Activated CD4-positive, alpha-beta memory T cell treated with anti-CD3 and anti-CD28 coated beads, Interleukin-2, amount 10 ng/mL, durations not matched to agents 7 days and 5 days (primary cell): Measurements from ENCODE around the gene PARPBP. TPM values are rescaled to one million over a fixed set of nuclear protein-coding genes. Genes with fewer than 3 reads are reported as not detected.
A peak's percentile ranks its signal among the peaks of the same experiment; 100 is the strongest.
"Not testable (repeated sequence)": the region's sequence is repeated elsewhere in the genome, so short reads cannot be mapped to it uniquely, and the experiment has no call there.

Experiments used
- CTCF ChIA-PET: fragments of 350-600 bp; sonication (Branson Sonifier 250); formaldehyde crosslinking; loops from one replicate; lab custom pipeline; 2021; ENCODE audit warnings: antibody characterized with exemption, inconsistent platforms; lab: Charles Lee
- POLR2A ChIA-PET: fragments of 350-600 bp; sonication (Branson Sonifier 250); formaldehyde crosslinking; loops from one replicate; lab custom pipeline; 2021; ENCODE audit warnings: antibody characterized with exemption; lab: Charles Lee
- DNase-seq: peaks from one replicate; pipeline ENCODE4 v3.0.0-alpha.2; 2020
- H3K27ac Mint-ChIP-seq: one replicate; pipeline ENCODE4 v1.8.0; 2021; ENCODE audit warnings: mild to moderate bottlenecking, mixed read lengths
- H3K27me3 Mint-ChIP-seq: one replicate; pipeline ENCODE4 v1.8.0; 2021; ENCODE audit warnings: mixed read lengths
- H3K36me3 Mint-ChIP-seq: one replicate; pipeline ENCODE4 v1.8.0; 2021; ENCODE audit warnings: low read depth, mixed read lengths
- H3K4me1 Mint-ChIP-seq: one replicate; pipeline ENCODE4 v1.8.0; 2021; ENCODE audit warnings: mixed read lengths
- H3K4me3 Mint-ChIP-seq: one replicate; pipeline ENCODE4 v1.8.0; 2021; ENCODE audit warnings: mild to moderate bottlenecking, mixed read lengths
- H3K9me3 Mint-ChIP-seq: one replicate; pipeline ENCODE4 v1.8.0; 2021; ENCODE audit warnings: mixed read lengths
- total RNA-seq, 2 experiments: library from RNA; stranded (reverse); gene quantifications; one replicate each; pipeline ENCODE4 v1.2.3, GENCODE V29; 2021

The PARPBP gene
- total RNA-seq, 2 experiments from 2014 or later = 18.8 to 25.3 TPM

DNA sequence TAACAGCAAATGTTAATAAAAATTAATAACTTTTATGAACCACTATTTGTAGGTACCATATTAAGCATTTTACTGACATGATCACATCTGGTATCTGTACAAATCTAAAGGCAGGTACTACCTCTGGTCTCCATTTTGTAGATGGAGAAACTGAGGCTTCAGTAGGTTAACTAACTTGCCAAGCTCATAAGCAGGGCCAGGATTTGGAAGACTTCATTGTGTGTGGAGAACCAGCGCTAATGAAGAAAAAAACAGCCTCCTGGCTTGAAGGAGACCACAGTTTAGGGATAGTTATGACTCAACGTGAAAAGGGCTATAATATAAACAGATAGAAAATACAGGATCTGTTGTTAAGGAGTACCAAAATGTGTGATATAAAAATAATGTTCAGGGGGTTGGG is 1.1 kb upstream of the PARPBP start:
- peak overlapping the region; percentile 91 for H3K4me3 Mint-ChIP-seq
- H3K36me3 Mint-ChIP-seq = peaks cover 31% of the 10 kb centered on the region
- DNase-seq = no peak
- no peaks in the 10 kb centered on the region for H3K9me3 Mint-ChIP-seq
- peak overlapping the region; percentile 49 for H3K27ac Mint-ChIP-seq
- H3K4me1 Mint-ChIP-seq = peaks cover 37% of the 10 kb centered on the region
- ChIA-PET CTCF (interaction anchor here (1.6 to 1.8 kb wide), 2 partner anchors 49 to 51 kb away, joined by 4 read pairs; no protein-coding TSS in a partner anchor), POLR2A (interaction anchor here (0.9 to 6.2 kb wide), 6 partner anchors 9 to 325 kb away, joined by 3 to 48 read pairs (median 6); partner anchors contain the start of gene WASHC3)
- H3K27me3 Mint-ChIP-seq = no peaks in the 10 kb centered on the region

GRCh38 chr12:102120564-102120873 is 536 bp downstream of the PARPBP start:
- Mint-ChIP-seq H3K4me1 (peaks cover 42% of the 10 kb centered on the region), H3K27me3 (no peaks in the 10 kb centered on the region), H3K9me3 (no peaks in the 10 kb centered on the region), H3K4me3 (peak overlapping the region; percentile 91), H3K27ac (peak overlapping the region; percentile 91), H3K36me3 (peaks cover 37% of the 10 kb centered on the region)
- CTCF ChIA-PET = interaction anchor here (1.0 to 1.8 kb wide), 3 partner anchors 49 to 61 kb away, joined by 4 to 5 read pairs (median 4); partner anchors contain the start of gene WASHC3
- POLR2A ChIA-PET = interaction anchor here (1.0 to 6.2 kb wide), 6 partner anchors 10 to 61 kb away, joined by 3 to 48 read pairs (median 6); partner anchors contain the start of gene WASHC3
- no peak for DNase-seq

GRCh38 chr12:102120886-102121285 is 903 bp downstream of the PARPBP start:
- ChIA-PET CTCF (interaction anchor here (1.0 to 1.8 kb wide), 5 partner anchors 49 to 364 kb away, joined by 3 to 5 read pairs (median 4); partner anchors contain the start of gene WASHC3), POLR2A (interaction anchor here (1.0 to 6.2 kb wide), 5 partner anchors 11 to 62 kb away, joined by 3 to 48 read pairs (median 10); partner anchors contain the start of gene WASHC3)
- Mint-ChIP-seq H3K9me3 (no peaks in the 10 kb centered on the region), H3K4me1 (peaks cover 45% of the 10 kb centered on the region), H3K36me3 (peaks cover 40% of the 10 kb centered on the region), H3K27me3 (no peaks in the 10 kb centered on the region), H3K27ac (peak overlapping the region; percentile 91), H3K4me3 (peak overlapping the region; percentile 91)
- no peak for DNase-seq

GRCh38 chr12:102121328-102121727 is 1.3 kb downstream of the PARPBP start:
- not testable (repeated sequence) for H3K9me3 Mint-ChIP-seq, DNase-seq, H3K27me3 Mint-ChIP-seq
- CTCF ChIA-PET = interaction anchor here (1.0 to 1.7 kb wide), 4 partner anchors 48 to 363 kb away, joined by 3 to 5 read pairs (median 4); partner anchors contain the start of gene WASHC3
- Mint-ChIP-seq H3K4me1 (peaks cover 46% of the 10 kb centered on the region), H3K4me3 (peak overlapping the region; percentile 91), H3K27ac (peak overlapping the region; percentile 91), H3K36me3 (peaks cover 40% of the 10 kb centered on the region)
- POLR2A ChIA-PET = interaction anchor here (0.6 to 6.2 kb wide), 8 partner anchors 9 to 646 kb away, joined by 3 to 48 read pairs (median 3); partner anchors contain the start of gene WASHC3

- POLR2A ChIA-PET, H3K27ac Mint-ChIP-seq, H3K4me3 Mint-ChIP-seq, DNase-seq, H3K27me3 Mint-ChIP-seq, CTCF ChIA-PET, H3K9me3 Mint-ChIP-seq, H3K4me1 Mint-ChIP-seq: not testable (repeated sequence)
- H3K36me3 Mint-ChIP-seq = peaks cover 73% of the 10 kb centered on the region
Observed at GRCh38 chr12:102130720-102131119, 10.7 kb downstream of the PARPBP start.

DNA sequence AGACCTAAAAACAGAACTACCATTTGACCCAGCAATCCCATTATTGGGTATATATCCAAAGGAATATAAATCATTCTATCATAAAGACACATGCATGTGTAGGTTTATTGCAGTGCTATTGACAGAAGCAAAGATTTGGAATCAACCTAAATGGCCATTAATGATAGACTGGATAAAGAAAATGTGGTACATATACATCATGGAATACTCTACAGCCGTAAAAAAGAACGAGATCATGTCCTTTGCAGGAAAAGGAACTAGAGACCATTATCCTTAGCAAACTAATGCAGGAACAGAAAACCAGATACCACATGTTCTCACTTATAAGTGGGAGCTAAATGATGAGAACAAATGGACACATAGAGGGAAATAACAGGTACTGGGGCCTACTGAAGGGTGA is 11.5 kb downstream of the PARPBP start:
- H3K4me3 Mint-ChIP-seq, DNase-seq, H3K27me3 Mint-ChIP-seq, H3K27ac Mint-ChIP-seq, CTCF ChIA-PET, H3K4me1 Mint-ChIP-seq, POLR2A ChIA-PET, H3K9me3 Mint-ChIP-seq: not testable (repeated sequence)
- peaks cover 72% of the 10 kb centered on the region for H3K36me3 Mint-ChIP-seq

DNA sequence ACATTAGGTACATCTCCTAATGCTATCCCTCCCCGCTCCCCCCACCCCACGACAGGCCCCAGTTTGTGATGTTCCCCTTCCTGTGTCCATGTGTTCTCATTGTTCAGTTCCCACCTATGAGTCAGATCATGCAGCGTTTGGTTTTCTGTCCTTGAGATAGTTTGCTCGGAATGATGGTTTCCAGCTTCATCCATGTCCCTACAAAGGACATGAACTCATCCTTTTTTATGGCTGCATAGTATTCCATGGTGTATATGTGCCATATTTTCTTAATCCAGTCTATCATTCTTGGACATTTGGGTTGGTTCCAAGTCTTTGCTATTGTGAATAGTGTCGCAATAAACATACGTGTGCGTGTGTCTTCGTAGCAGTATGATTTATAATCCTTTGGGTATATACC is 17.6 kb downstream of the PARPBP start:
- CTCF ChIA-PET, H3K9me3 Mint-ChIP-seq, H3K27ac Mint-ChIP-seq, H3K4me3 Mint-ChIP-seq, DNase-seq, POLR2A ChIA-PET, H3K4me1 Mint-ChIP-seq, H3K27me3 Mint-ChIP-seq: not testable (repeated sequence)
- peaks cover 86% of the 10 kb centered on the region for H3K36me3 Mint-ChIP-seq

- H3K27me3 Mint-ChIP-seq, H3K9me3 Mint-ChIP-seq, CTCF ChIA-PET, H3K4me3 Mint-ChIP-seq, H3K4me1 Mint-ChIP-seq, DNase-seq, H3K27ac Mint-ChIP-seq: not testable (repeated sequence)
- peaks cover 73% of the 10 kb centered on the region for H3K36me3 Mint-ChIP-seq
- POLR2A ChIA-PET = interaction anchor here (1.1 kb wide), 1 partner anchor 21 kb away, joined by 3 read pairs; no protein-coding TSS in a partner anchor
Observed at GRCh38 chr12:102142866-102143373, 22.9 kb downstream of the PARPBP start.

DNA sequence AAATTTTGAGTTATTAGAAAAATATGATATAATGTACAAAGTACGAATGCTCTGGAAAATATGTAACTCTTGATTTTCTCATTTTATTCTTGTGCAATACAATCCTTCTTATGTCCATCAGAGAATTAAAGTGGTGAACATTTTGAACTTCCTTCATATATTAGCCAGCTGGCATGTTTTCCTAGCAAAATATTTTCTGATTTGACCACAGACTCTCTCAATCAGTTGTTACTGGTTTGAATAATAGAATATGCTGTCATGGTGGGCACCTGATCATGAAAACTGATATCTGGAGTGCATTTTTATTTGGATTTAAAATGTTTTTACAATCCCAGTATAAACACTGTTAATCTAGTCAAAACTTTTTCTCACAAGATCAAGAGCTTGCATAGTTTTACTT is 24.2 kb downstream of the PARPBP start:
- Mint-ChIP-seq H3K27ac (no peak overlapping the region), H3K4me3 (no peak overlapping the region), H3K27me3 (no peaks in the 10 kb centered on the region), H3K4me1 (peaks cover 4% of the 10 kb centered on the region), H3K36me3 (peaks cover 60% of the 10 kb centered on the region), H3K9me3 (no peaks in the 10 kb centered on the region)
- no peak for DNase-seq
- POLR2A ChIA-PET = no interaction called here
- CTCF ChIA-PET = no interaction called here

- POLR2A ChIA-PET, CTCF ChIA-PET, H3K4me3 Mint-ChIP-seq, H3K9me3 Mint-ChIP-seq, H3K4me1 Mint-ChIP-seq, DNase-seq, H3K27me3 Mint-ChIP-seq, H3K27ac Mint-ChIP-seq: not testable (repeated sequence)
- H3K36me3 Mint-ChIP-seq = peaks cover 39% of the 10 kb centered on the region
Observed at GRCh38 chr12:102147062-102147587, 27.1 kb downstream of the PARPBP start.

- H3K27me3 Mint-ChIP-seq, H3K27ac Mint-ChIP-seq, H3K4me3 Mint-ChIP-seq, CTCF ChIA-PET, H3K9me3 Mint-ChIP-seq, H3K4me1 Mint-ChIP-seq, DNase-seq: not testable (repeated sequence)
- H3K36me3 Mint-ChIP-seq = peaks cover 24% of the 10 kb centered on the region
- POLR2A ChIA-PET = interaction anchor here (0.8 kb wide), 1 partner anchor 94 kb away, joined by 3 read pairs; the partner anchor contains the start of gene WASHC3
Observed at GRCh38 chr12:102155206-102155605, 35.2 kb downstream of the PARPBP start.

DNA sequence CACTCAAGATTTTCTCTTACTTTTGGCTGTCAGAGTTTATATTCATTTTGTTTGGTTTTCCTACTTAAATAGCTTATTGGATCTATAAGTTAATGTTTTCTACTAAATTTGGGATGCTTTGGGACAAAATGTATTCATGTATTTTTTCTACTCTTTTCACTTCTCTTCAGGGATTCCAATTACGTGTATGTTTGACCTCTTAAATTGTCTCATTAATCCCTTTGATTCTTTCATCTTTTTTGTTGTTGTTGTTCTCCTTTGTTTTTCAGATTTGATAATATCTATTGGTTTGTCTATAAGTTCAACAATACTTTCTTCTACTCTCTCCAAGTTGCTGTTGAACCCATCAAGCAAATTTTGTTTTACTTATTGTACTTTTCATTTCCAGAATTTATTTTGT is 43.4 kb downstream of the PARPBP start:
- ChIA-PET POLR2A (no interaction called here), CTCF (no interaction called here)
- Mint-ChIP-seq H3K9me3 (no peaks in the 10 kb centered on the region), H3K4me3 (no peak overlapping the region), H3K4me1 (peaks cover 15% of the 10 kb centered on the region), H3K27me3 (no peaks in the 10 kb centered on the region), H3K36me3 (peaks cover 21% of the 10 kb centered on the region), H3K27ac (no peak overlapping the region)
- no peak for DNase-seq

DNA sequence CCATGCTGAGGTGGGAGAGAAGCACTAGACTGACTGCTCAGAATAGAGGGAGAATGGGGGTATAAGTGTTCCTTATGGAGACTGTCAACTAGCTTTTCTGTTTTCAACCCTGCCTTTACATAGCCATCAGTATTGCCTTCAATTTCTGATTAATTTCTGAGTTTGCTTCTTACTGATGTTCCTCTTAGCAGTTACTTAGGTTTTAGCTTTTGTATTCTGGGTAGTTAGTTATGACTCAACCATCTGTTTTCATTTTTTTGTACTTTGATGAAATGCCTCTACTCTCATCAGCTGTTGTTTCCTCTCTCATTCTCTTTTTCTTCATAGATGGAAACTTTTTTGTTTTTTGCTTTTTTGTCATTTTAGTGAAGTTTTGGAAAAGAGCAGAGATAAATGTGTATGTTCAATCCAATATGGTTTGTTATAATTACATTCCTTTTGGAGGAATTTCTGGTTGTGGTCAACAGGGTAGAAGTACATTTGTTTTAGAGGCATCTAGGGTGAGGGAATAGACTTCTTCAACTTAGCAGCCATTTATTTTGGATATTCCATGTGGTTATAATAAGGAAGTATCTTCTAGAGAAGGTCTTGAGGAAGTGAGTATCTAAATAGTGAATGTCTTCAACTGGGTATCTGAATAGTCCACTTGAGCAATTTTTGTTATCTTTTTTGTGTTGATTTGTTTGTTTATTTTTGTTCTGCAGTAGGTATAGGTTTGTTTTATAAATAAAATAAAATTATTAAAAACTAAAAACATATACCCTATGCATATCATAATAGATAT is 48.0 kb downstream of the PARPBP start:
- CTCF ChIA-PET = interaction anchor here (1.1 to 1.9 kb wide), 3 partner anchors 11 to 36 kb away, joined by 3 to 8 read pairs (median 3); no protein-coding TSS in a partner anchor
- no peaks in the 10 kb centered on the region for H3K9me3 Mint-ChIP-seq
- peak overlapping the region; percentile 16 for H3K27ac Mint-ChIP-seq
- POLR2A ChIA-PET = interaction anchor here (0.8 to 1.1 kb wide), 2 partner anchors 29 to 47 kb away, joined by 3 to 4 read pairs; partner anchors contain the start of gene PMCH
- H3K4me1 Mint-ChIP-seq = peaks cover 23% of the 10 kb centered on the region
- H3K36me3 Mint-ChIP-seq = peaks cover 24% of the 10 kb centered on the region
- DNase-seq = no peak
- no peaks in the 10 kb centered on the region for H3K27me3 Mint-ChIP-seq
- H3K4me3 Mint-ChIP-seq = no peak overlapping the region
